GM12891 (cell line): Measurements from ENCODE around the gene C16orf74.

Experiments
- DNase-seq: peaks from one replicate; pipeline ENCODE4 v3.0.0; 2011; ENCODE audit warnings: low spot score; ENCODE audit not compliant: insufficient read length
- FAIRE-seq: peaks from 2 replicates; lab custom pipeline; 2011; peaks lifted over from hg19 to GRCh38; lab: Jason Lieb, UNC
- PAX5 ChIP-seq: IDR thresholded peaks from 2 replicates; pipeline ENCODE4 v1.6.1; 2011; ENCODE audit warnings: low read length, moderate library complexity, mild to moderate bottlenecking; ENCODE audit not compliant: insufficient read depth, severe bottlenecking
- POLR2A ChIP-seq: IDR thresholded peaks from 2 replicates; pipeline ENCODE4 v1.6.1; 2011; ENCODE audit warnings: low read depth, low read length, control low read depth
- POLR2AphosphoS5 ChIP-seq: IDR thresholded peaks from 2 replicates; pipeline ENCODE4 v1.6.1; 2011; ENCODE audit warnings: low read depth, low read length, control low read depth
- POU2F2 ChIP-seq: IDR thresholded peaks from 2 replicates; pipeline ENCODE4 v1.6.1; 2011; ENCODE audit warnings: low read depth, mild to moderate bottlenecking, control low read depth, low read length, moderate library complexity
- SPI1 ChIP-seq: IDR thresholded peaks from 2 replicates; pipeline ENCODE4 v1.6.1; 2011; ENCODE audit warnings: low read depth, low read length, control low read depth
- TAF1 ChIP-seq: IDR thresholded peaks from 2 replicates; pipeline ENCODE4 v1.6.1; 2011; ENCODE audit warnings: low read depth, low read length, control low read depth

The C16orf74 gene

GRCh38 chr16:85763616-85764015 is 12.7 kb upstream of the C16orf74 start:
- FAIRE-seq (no peak), DNase-seq (no peak)
- TF ChIP-seq TAF1 = no peak
- TF ChIP-seq POLR2A = no peak
- TF ChIP-seq PAX5 = no peak
- TF ChIP-seq POLR2AphosphoS5 = no peak
- TF ChIP-seq POU2F2 = no peak

- DNase-seq (no peak), FAIRE-seq (no peak)
- TF ChIP-seq SPI1 (no peak), TAF1 (no peak)
Observed at GRCh38 chr16:85762970-85763369, 12.1 kb upstream of the C16orf74 start.

- DNase-seq = no peak
- peak; percentile 23 for FAIRE-seq
- TF ChIP-seq PAX5 (no peak), POU2F2 (no peak), POLR2AphosphoS5 (no peak), TAF1 (no peak), POLR2A (no peak), SPI1 (no peak)
Observed at GRCh38 chr16:85761861-85762260, 11.0 kb upstream of the C16orf74 start.

GRCh38 chr16:85759631-85760419 is 8.9 kb upstream of the C16orf74 start:
- TF ChIP-seq TAF1 = no peak
- DNase-seq = no peak
- FAIRE-seq = peak; percentile 71

GRCh38 chr16:85759136-85759535 is 8.2 kb upstream of the C16orf74 start:
- peak; percentile 33 for FAIRE-seq
- no peak for DNase-seq
- TF ChIP-seq TAF1 (no peak), SPI1 (peak; percentile 72)

- DNase-seq = no peak
- peak; percentile 88 for FAIRE-seq
Observed at GRCh38 chr16:85757341-85757822, 6.5 kb upstream of the C16orf74 start.

GRCh38 chr16:85755929-85756768 is 5.3 kb upstream of the C16orf74 start:
- FAIRE-seq (peak; percentile 96), DNase-seq (peak; percentile 59)
- no peak for TF ChIP-seq PAX5
- TF ChIP-seq POLR2A = peak; percentile 74
- peak; percentile 46; the same call in 1 of the 2 replicates for TF ChIP-seq TAF1
- peak; percentile 96 for TF ChIP-seq POU2F2

More at GRCh38 chr16:85757341-85757822, 6.5 kb upstream of the C16orf74 start:
- TF ChIP-seq POLR2A (no peak), TAF1 (no peak), SPI1 (no peak), PAX5 (no peak), POLR2AphosphoS5 (no peak), POU2F2 (no peak)

GRCh38 chr16:85754413-85754812 is 3.5 kb upstream of the C16orf74 start:
- DNase-seq = no peak
- TF ChIP-seq TAF1 = no peak
- no peak for TF ChIP-seq PAX5
- TF ChIP-seq POLR2A = no peak
- TF ChIP-seq POLR2AphosphoS5 = no peak
- no peak for TF ChIP-seq POU2F2
- TF ChIP-seq SPI1 = peak; percentile 23; the same call in 1 of the 2 replicates
- FAIRE-seq = peak; percentile 23

- TF ChIP-seq POLR2A = no peak
- TF ChIP-seq POLR2AphosphoS5 = no peak
- TF ChIP-seq TAF1 = no peak
- TF ChIP-seq POU2F2 = no peak
- no peak for TF ChIP-seq PAX5
- no peak for TF ChIP-seq SPI1
- DNase-seq = no peak
- FAIRE-seq = no peak
Observed at GRCh38 chr16:85753976-85754375, 3.1 kb upstream of the C16orf74 start.
